Mucosa of gallbladder (tissue), 1 donor: ENCODE data around the gene NR0B2. TPM values are rescaled to one million over a fixed set of nuclear protein-coding genes. Genes with fewer than 3 reads are reported as not detected.
"Not testable (repeated sequence)": the region's sequence is repeated elsewhere in the genome, so short reads cannot be mapped to it uniquely, and the experiment has no call there.

Experiments used
- DNase-seq: peaks from one replicate; pipeline ENCODE4 v3.0.0-alpha.2; 2020; ENCODE audit warnings: low spot score
- total RNA-seq: library from RNA; stranded (reverse); gene quantifications from one replicate; pipeline ENCODE4 v1.2.1, GENCODE V29; 2021
- donor health status: DM: no; HTN: no; CAD: no.

The NR0B2 gene
- total RNA-seq, 1 donor from 2014 or later = 98.9 TPM

DNA sequence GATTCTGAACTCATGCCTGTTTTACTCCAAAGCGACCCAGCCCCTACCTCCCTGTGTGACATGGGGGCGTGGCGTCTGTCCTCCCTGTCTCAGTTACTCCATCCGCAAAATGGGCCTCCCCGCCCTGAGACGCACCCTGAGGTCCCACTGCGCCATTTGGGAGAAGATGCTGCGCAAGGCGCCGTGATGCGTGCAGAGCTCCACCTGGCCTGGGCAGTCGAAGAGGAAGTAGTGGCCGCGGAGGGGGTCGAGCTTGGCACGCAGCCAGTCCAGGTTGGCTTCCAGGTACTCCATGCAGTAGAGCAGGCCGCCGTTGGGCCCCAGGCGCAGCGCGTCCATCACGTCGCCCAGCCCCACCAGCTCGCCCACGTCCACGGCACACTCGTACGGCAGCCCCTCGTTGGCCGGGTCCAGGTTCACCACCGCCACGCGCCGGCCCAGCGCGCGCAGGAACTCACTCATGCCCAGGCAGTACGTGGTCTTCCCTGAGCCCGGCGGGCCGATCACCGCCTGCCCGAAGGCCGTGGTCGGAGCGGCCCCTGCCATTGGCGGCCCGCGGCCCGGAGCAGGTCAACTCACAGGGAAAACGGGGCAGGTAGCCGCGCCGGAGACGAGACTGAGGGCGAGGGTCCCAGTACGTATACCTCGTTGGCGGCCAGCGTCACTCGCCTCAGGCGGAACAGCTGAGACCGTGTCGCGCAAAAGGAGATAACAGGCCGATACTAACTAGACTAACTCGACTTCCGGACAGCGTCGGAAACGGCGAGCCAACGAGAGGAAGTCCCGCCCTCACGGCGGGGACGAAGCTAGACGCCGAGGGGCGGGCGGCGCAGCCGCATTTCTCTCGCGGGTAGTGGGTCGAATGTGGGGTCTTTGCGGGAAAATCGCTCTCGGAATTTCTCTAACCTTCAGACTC lies 24.0 kb downstream of the NR0B2 start, which contains the start of gene GPN2:
TSS of gene GPN2 (minus strand) at position 733 of the 916 bp plus-strand sequence. CDS start at position 546, 187 bp downstream.
- peak; percentile 76 for DNase-seq

DNA sequence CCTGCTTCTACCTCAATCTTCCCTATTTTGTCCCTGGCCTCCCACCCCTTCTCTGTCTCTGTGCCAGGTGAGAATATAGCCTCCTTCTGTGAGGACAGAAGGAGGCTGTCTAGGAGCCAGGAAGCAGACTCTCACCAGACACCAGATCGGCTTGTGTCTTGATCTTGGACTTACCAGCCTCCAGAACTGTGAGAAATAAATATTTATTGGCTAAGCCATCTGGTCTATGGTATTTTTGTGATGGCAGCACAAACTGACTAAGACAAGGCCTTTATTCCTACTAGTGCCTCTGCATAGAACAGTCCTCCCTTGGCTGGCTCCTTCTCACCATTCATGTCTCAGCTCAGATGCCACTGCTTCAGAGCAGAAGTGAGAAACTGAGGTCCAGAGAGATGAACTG lies 25.5 kb downstream of the NR0B2 start:
- DNase-seq = no peak

GRCh38 chr1:26887125-26887524 lies 26.6 kb downstream of the NR0B2 start:
- DNase-seq = no peak

DNA sequence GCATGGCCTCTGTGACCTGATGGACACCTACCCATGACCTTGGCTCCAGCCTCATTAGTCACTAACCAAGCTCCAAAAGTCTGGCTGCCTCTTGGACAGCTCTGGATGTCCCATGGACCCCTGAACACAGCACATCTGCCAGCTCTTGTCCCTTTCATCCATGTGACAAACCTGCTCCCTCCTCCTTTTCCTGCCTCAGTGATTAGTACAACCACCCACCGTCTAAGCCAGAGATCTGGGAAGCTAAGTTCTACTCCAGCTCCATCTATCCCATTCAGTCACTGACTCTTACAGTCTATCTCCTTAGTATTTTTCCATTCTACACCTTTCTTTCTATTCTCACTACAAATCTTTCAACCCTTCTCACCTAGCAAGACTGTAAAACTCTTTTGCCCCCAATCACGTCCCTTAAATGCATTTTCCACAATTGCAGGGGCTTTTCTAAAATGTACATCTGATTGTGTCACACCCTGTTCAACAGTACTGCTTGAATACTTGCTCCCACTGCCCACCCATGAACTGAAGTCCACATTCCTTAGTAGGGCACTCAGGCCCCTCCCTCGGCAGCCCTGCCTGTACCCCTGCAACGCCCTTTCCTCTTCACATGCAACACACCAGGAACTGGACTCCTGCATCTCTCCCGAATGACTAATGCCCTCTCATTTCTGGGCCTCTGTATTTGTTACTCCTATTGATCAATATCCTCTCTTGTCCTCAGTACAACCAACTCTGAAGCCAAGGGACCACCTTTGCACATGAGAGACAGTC lies 30.9 kb downstream of the NR0B2 start:
- DNase-seq = no peak

GRCh38 chr1:26881611-26882010 lies 32.2 kb downstream of the NR0B2 start:
- DNase-seq = not testable (repeated sequence)

DNA sequence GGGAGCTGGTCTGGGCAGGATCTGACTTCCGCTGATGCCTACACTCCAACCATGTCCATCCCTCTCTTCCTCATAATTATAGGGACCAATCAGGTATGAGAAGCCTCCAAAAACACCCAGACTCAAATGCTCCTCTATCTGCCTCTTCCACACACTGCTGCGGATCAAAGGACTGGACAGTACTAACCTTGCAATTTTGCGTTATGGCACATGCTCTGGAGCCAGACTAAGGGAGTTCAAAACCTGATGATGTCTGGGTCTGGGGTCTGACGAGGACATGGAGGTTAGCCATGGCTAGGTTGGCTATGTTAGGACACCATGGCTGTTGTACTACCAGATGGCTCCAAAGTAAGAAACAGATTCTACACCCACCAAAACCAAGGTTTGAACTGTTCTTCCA lies 34.0 kb downstream of the NR0B2 start:
- DNase-seq = no peak

DNA sequence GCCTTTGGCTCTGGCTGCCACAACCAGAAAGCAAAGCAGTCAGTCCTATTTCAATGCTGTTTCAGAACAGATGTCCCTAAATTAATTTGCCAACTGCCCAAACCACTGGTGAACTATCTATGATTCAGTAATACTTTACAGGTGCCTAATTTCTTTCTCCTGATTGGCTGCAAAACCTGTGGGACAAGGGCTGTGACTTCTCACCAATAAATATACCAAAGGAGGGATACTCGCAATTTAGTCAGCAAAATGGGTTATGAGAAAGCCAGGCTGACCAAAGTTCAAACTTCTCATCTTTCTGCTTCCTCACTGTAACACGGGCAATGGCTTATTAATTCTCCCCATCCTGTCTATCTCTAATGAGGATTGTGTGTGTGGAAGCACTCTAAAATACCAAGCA lies 36.4 kb downstream of the NR0B2 start:
- no peak for DNase-seq

DNA sequence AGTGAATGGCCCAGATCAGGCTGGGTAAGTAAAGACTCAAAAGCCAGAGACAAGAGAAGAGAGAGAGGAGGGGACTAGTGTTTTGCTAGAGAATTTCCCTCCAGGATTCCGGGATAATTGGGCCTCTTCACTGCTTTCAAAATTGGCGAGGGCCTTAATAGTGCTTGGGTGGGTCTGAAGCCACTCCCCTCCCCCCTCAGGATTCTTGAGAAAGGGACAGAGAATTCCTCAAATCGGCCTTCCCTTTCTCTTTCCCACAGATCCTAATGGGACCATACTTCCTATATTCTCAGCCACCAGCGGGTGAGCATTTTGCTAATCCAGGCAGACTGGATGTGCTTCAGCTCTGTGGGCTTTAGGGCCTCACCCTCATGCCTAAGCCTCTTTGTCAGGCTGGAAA lies 38.9 kb downstream of the NR0B2 start:
- no peak for DNase-seq

GRCh38 chr1:26873097-26873496 lies 40.7 kb downstream of the NR0B2 start:
- not testable (repeated sequence) for DNase-seq

- DNase-seq = peak; percentile 97
These were observed 48.9 kb downstream of the NR0B2 start for GRCh38 chr1:26864610-26865480.

DNA sequence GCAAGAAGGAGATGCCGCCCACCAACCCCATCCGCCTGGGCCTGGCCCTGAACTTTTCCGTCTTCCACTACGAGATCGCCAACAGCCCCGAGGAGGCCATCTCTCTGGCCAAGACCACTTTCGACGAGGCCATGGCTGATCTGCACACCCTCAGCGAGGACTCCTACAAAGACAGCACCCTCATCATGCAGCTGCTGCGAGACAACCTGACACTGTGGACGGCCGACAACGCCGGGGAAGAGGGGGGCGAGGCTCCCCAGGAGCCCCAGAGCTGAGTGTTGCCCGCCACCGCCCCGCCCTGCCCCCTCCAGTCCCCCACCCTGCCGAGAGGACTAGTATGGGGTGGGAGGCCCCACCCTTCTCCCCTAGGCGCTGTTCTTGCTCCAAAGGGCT lies 50.1 kb downstream of the NR0B2 start:
- DNase-seq = no peak

GRCh38 chr1:26862781-26863684 lies 50.7 kb downstream of the NR0B2 start, which contains the start of gene SFN:
Gene SFN (plus strand): TSS chr1:26863149. CDS start chr1:26863213, 64 bp downstream.
- DNase-seq = peak; percentile 84

DNA sequence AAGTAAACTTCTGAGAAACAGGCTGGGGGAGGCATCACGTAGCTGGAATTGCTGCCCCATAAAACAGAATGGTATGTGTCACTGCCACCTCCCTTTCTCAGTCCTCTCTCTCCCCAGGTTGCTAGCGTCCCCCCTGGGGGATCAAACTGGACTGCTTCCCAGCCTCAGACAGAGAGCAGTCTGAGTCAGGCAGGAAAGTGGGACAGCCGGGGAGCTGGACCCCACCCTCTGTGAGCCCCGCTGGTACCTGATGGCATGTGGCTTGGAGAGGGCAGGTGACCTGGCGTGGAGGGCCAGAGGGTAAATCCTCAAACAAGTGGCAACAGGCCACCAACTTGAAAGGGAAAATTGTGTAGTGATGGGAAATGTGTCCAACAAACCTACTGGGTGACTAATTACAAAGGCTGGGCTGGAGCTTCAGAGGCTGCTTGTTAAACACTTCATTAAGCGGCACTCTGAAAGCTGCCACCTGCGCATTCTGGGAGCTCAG lies 51.8 kb downstream of the NR0B2 start:
- DNase-seq = no peak

Other genes with a start within 250 kb of the NR0B2 start
- 83.6 TPM for gene ARID1A, start 218.0 kb downstream of the NR0B2 start, total RNA-seq
- gene PIGV, start 126.0 kb downstream of the NR0B2 start, total RNA-seq = 19.3 TPM
- 20.4 TPM for gene ZDHHC18, start 87.3 kb downstream of the NR0B2 start, total RNA-seq
- 37.1 TPM for gene SFN, start 50.8 kb downstream of the NR0B2 start, total RNA-seq
- gene GPN2, start 23.7 kb downstream of the NR0B2 start, total RNA-seq = 31.5 TPM
- 13.7 TPM for gene GPATCH3, start 13.5 kb downstream of the NR0B2 start, total RNA-seq
- 70.8 TPM for gene NUDC, start 7.8 kb upstream of the NR0B2 start, total RNA-seq
- 20.8 TPM for gene KDF1, start 46.5 kb upstream of the NR0B2 start, total RNA-seq
- 296 TPM for gene TRNP1, start 79.7 kb upstream of the NR0B2 start, total RNA-seq
- 9.3 TPM for gene TENT5B, start 98.9 kb upstream of the NR0B2 start, total RNA-seq
- gene SLC9A1, start 241.2 kb upstream of the NR0B2 start, total RNA-seq = 170 TPM